GM18858 (cell line): ENCODE measurements around the gene ZNF276.
A peak's percentile ranks its signal among the peaks of the same experiment; 100 is the strongest.

Experiments used
- ATAC-seq: cut with Tn5 transposase; IDR thresholded peaks from one replicate; pipeline ENCODE4 v1.9.1; 2021; ENCODE audit not compliant: unreplicated experiment

The ZNF276 gene

DNA sequence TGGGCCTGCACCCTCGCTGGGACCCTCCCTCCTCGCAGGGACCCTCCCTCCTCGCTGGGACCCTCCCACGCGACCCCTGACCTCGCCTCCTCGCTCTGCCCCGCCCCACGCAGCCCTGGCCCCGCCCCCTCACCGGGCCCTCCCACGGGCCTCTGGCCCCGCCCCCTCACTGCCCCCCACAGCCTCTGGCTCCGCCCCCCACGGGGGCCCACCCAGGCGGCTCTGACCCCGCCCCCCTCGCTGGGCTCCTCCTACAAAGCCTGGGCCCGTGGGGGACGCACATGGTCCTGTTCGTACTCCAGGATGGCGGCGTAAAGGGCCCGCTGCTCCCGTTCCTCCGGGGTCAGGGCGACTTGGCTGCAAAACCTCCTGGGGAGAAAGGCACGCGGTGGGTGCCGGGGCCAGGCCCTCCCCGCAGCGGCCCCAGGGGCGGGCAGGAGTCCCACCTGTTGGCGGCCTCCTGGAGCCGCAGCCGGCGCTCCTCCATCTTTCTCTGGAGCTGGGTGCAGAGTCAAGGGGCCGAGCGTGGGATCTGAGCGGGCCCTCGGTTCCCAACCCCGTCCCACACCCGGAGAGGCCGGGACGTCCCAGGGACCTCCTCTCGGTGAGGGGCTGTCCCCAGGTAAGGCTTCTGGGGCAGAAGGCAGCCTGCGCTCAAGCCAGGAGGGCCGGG lies 9.6 kb upstream of the ZNF276 start:
- ATAC-seq, result no peak

DNA sequence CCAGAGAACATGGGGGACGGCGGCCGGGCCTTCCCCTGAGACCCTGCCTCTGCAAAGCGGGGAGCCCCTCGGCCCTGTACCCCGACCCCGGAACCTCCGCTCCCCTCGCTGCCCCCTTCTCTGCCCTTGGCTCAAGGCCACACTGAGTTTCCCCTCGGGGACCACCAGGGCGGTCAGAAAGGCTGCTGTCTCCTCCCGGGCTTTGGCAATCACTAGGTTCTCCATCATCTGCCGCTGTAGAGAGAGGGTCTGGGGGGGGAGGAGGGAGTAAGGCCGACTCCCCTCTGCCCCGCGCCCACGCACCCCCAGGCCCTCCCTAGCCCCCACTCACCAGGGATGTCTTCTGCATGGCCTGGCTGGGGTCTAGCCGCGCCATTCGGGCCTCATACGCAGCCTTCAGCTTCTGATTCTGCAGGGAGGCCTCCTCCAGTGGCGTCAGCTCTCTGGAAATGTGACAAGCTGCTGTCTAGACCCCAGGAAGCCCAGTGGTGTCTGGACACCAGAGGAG lies 9.0 kb upstream of the ZNF276 start:
- no peak for ATAC-seq

DNA sequence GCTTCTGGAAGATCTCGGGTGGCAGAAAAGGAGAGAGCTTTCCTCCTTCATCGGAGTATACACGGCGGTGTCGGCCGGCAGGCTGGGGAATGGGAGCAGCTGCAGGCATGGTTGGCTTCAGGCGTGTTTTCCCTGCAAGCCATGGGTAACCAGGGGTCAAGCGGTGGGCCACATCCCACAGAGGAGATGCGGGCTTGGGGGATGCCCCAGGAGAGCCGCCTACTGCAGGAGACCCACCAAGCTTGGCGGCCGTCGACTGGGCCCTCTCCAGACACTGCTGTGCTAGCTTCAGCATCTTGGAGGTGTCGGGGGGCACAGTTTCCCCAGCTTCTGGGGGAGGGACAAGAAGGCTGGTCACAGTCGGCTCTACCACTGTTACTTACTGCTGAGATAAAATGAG lies 4.8 kb upstream of the ZNF276 start:
- no peak for ATAC-seq

- ATAC-seq, result no peak
Measured at GRCh38 chr16:89716916-89717687, 4.2 kb upstream of the ZNF276 start.

GRCh38 chr16:89717688-89718505 lies 3.4 kb upstream of the ZNF276 start:
- no peak for ATAC-seq

DNA sequence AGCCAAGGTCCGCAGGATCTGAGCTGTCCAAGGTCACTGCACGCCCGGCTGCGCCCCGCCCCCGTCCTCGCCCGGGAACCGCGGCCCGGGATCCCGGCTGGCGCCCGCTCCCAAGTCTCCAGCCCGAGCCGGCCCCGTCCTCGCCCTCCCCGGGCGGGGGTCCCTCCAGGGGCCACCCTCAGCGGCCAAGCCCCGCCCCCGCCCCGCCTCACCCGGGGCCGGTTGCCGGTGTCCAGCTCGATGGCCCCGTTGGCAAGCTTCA lies 855 bp upstream of the ZNF276 start:
- ATAC-seq, result peak; percentile 5

GRCh38 chr16:89721546-89722391 lies 432 bp downstream of the ZNF276 start:
- peak; percentile 26 for ATAC-seq

GRCh38 chr16:89722392-89723278 lies 1.3 kb downstream of the ZNF276 start:
- peak; percentile 2 for ATAC-seq

DNA sequence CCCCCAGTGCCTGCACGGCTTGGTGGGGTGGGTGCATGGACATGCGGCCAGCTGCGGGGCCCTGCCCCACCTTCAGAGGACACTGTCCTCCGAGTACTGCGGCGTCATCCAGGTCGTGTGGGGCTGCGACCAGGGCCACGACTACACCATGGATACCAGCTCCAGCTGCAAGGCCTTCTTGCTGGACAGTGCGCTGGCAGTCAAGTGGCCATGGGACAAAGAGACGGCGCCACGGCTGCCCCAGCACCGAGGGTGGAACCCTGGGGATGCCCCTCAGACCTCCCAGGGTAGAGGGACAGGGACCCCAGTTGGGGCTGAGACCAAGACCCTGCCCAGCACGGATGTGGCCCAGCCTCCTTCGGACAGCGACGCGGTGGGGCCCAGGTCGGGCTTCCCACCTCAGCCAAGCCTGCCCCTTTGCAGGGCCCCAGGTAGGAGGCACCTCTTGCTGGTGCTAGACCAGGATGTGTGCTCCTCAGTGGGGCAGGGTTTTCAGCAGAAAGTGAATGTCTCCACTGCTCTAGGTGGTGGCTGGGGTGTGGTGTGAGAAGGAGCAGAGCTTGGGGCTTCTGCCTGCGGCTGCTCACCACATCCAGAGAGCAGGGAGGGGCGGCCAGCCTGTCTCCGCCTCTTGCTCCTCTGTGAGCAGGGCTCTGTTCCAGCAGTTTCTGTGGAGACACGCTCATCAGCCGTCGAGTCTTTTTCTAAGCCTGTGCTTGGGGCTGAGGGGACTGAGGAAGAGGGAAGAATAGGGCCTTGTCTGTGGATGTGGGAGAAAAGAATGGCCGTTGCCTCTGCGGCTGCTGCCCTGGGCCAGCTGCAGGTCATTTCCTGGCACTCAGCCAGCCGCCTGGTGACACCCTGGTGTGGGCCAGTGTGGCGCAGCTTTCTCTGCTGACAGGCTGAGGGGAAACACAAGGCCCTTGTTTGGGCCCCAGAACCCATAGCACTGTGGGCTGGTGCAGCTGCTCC lies 2.2 kb downstream of the ZNF276 start:
- ATAC-seq, result no peak

DNA sequence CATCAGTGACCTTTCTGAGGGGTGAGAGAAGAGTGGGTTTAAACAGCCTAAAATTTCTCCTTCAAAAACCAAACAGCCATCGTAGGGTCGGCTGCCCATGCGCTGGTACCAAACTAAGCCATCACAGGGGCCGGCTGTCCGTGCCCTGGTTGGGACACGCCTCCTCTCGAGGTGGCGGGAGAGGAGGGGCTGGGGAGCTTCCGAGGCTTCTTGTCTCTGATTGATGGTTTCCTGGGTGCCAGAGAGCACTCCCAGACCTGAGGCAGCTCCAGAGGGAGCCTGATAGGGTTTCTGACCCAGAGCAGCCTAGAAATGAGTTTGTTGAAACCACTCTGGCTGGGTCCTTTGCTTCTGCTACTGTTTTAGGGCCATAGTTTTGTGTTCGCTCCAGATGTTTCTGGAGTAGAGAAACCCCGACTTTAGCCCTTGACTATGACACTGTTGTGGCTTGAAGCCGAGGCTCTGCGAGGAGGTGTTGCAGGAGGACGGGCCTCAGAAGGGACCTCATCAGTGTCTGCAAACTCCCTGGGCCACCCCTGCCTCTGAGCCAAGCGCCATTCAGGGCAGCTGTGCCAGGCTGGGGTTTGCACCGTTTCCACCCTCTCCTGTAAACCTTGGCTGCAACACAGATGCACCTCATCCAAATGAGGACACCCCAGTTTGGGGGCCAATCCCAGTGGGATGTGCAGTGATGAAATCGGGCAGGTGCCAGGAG lies 6.2 kb downstream of the ZNF276 start:
- ATAC-seq, result no peak

DNA sequence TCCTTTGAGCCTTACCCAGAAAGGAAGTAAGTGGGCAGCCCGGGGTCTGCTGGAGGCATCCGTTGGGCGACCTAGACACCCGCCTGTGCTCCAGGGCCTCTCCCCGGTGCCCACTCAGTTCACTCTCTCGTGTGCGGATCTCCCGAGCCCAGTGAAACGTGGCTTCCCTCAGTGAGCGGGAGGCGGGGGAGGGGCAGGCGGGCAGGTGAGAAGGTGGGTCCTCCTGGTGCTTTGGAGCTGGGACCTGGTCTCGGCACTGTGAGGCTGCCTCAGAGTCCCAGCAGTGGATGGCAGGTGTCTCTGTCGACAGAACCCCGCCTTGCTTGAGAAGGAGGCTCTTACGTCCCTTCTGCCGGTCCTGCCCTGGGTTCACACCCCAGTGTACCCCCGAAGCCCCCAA lies 8.0 kb downstream of the ZNF276 start:
- no peak for ATAC-seq

GRCh38 chr16:89729863-89730593 lies 8.7 kb downstream of the ZNF276 start:
- no peak for ATAC-seq

DNA sequence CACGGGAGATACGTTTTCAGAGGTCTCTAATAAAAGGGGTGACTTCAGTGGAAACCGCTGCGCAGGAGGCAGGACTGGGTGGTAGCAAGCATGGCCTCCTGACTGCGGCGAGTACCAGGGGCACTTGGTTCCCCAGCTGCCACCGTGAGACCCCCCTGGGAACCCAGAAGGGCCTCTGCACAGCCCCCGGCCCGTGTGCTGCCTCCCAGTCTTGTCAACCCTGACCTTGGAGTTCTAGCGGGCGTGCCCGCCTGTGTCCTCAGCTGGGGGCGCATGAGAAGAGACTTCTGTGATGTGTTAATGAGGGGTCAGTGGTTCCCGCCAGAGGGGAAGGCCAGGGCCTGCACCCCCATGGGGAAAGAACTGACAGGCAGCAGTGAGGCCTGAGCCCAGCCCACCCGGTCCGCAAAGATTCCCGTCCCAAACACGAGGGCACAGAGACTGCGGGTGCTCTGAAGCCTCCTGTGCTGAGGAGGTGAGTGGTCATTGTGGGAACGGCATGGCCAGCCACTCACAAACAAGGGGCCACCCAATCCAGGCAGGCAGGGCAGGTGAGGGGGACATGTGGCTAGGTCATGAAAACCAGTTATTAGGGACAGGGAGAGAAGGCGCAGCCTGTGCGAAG lies 9.4 kb downstream of the ZNF276 start:
- ATAC-seq, result no peak

- ATAC-seq, result no peak
Measured at GRCh38 chr16:89732142-89732917, 11.0 kb downstream of the ZNF276 start.

DNA sequence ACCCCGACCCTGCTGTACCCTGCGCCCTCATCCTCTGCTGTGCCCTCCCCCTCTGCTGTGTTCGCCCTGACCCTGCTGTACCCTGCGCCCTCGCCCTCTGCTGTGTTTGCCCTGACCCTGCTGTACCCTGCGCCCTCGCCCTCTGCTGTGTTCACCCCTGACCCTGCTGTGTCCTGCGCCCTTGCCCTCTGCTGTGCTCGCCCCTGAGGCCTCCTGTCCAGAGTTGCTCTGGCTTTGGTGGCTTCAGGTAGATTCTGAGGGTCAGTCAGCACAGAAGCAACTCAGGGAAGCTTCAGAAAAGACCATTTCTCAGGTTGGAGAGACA lies 11.5 kb downstream of the ZNF276 start:
- no peak for ATAC-seq

- ATAC-seq, result no peak
Measured at GRCh38 chr16:89733322-89733721, 12.0 kb downstream of the ZNF276 start.
